ENCODE measurements around the gene ACSF2.
"Not testable (repeated sequence)": the region's sequence is repeated elsewhere in the genome, so short reads cannot be mapped to it uniquely, and the experiment has no call there.

The ACSF2 gene

GRCh38 chr17:50412188-50412732, 13.8 kb upstream of the ACSF2 start:
- no peak for DNase-seq

GRCh38 chr17:50414808-50415207, 11.2 kb upstream of the ACSF2 start:
- DNase-seq = no peak

- DNase-seq = not testable (repeated sequence)
Measured at GRCh38 chr17:50419577-50419976, 6.4 kb upstream of the ACSF2 start.

- no peak for DNase-seq
Measured at GRCh38 chr17:50420419-50421112, 5.5 kb upstream of the ACSF2 start.

- DNase-seq = peak; percentile 40 to 42
Measured at GRCh38 chr17:50421308-50422051, 4.5 kb upstream of the ACSF2 start.

- no peak for DNase-seq
Measured at GRCh38 chr17:50422738-50423137, 3.3 kb upstream of the ACSF2 start.

GRCh38 chr17:50423553-50424159, 2.4 kb upstream of the ACSF2 start:
- DNase-seq = peak; percentile 66 to 83

- no peak for DNase-seq
Measured at GRCh38 chr17:50424246-50424995, 1.6 kb upstream of the ACSF2 start.

GRCh38 chr17:50424996-50425681, 879 bp upstream of the ACSF2 start:
- peak in 1 of 2 donors; percentile 9 for DNase-seq

GRCh38 chr17:50426472-50426782, 409 bp downstream of the ACSF2 start:
- no peak for DNase-seq

- peak; percentile 53 to 67 for DNase-seq
Measured at GRCh38 chr17:50426814-50427787, 1.1 kb downstream of the ACSF2 start.

GRCh38 chr17:50428126-50428525, 2.1 kb downstream of the ACSF2 start:
- DNase-seq = not testable (repeated sequence)

GRCh38 chr17:50428831-50429424, 2.9 kb downstream of the ACSF2 start:
- DNase-seq = no peak

GRCh38 chr17:50429793-50430192, 3.8 kb downstream of the ACSF2 start:
- DNase-seq = no peak

- no peak for DNase-seq
Measured at GRCh38 chr17:50430821-50431618, 5.0 kb downstream of the ACSF2 start.

GRCh38 chr17:50432125-50432762, 6.2 kb downstream of the ACSF2 start:
- DNase-seq = no peak

GRCh38 chr17:50437409-50437808, 11.4 kb downstream of the ACSF2 start:
- DNase-seq = no peak

- DNase-seq = no peak
Measured at GRCh38 chr17:50439008-50439407, 13.0 kb downstream of the ACSF2 start.

- no peak for DNase-seq
Measured at GRCh38 chr17:50440172-50440837, 14.3 kb downstream of the ACSF2 start.

All from inflammatory macrophage treated with lipopolysaccharide for 1 hour (primary cell).